Esophagus squamous epithelium (tissue), 5 donors: Measurements from ENCODE around the gene GPR143. TPM values are rescaled to one million over a fixed set of nuclear protein-coding genes. Genes with fewer than 3 reads are reported as not detected.
A peak's percentile ranks its signal among the peaks of the same experiment; 100 is the strongest.

Experiments
- DNase-seq: peaks from one replicate; lab custom pipeline; 2025; lab: John Stamatoyannopoulos, UW
- H3K27ac ChIP-seq, 4 donors: fragments of 200-600 bp; sonication (generic); one replicate each; pipeline ENCODE4 v1.5.1; 2016 to 2019; ENCODE audit warnings: mild to moderate bottlenecking in 1 of 4
- H3K27me3 ChIP-seq, 4 donors: fragments of 200-600 bp; sonication (generic); 1 replicate in 3 of 4; 2 replicates in 1 of 4; pipeline versions ENCODE4 v1.5.1 to v1.6.0; 2017 to 2021; ENCODE audit warnings: antibody characterized with exemption in 1 of 4
- H3K36me3 ChIP-seq, 3 donors: fragments of 200-600 bp; sonication (generic); one replicate each; pipeline ENCODE4 v1.5.1; 2016 to 2019
- H3K4me1 ChIP-seq, 3 donors: fragments of 200-600 bp; sonication (generic); one replicate each; pipeline ENCODE4 v1.5.1; 2017 to 2019
- H3K4me3 ChIP-seq, 4 donors: fragments of 200-600 bp; sonication (generic); 1 replicate in 3 of 4; 2 replicates in 1 of 4; pipeline ENCODE4 v1.5.1; 2016 to 2019; ENCODE audit warnings: mild to moderate bottlenecking in 2 of 4, moderate library complexity in 1 of 4
- H3K9me3 ChIP-seq, 3 donors: fragments of 200-600 bp; sonication (generic); one replicate each; pipeline ENCODE4 v1.5.1; 2016 to 2019
- POLR2A ChIP-seq, 4 donors: fragments of 450-650 bp; IDR thresholded peaks; one replicate each; pipeline ENCODE4 v1.6.1; 2017; ENCODE audit warnings: antibody characterized with exemption in 4 of 4, mild to moderate bottlenecking in 4 of 4, moderate library complexity in 3 of 4
- WGBS, 2 donors: methylation state at CpG; one replicate each; pipeline ENCODE4 v1.1.5; 2018; 5-methylcytosine and 5-hydroxymethylcytosine counted together
- intact Hi-C: fragments of 100-400 bp; cut with DNase I; formaldehyde crosslinking; loops from one replicate; pipeline ENCODE4 v1.15.0; 2022
- total RNA-seq, 4 donors: library from RNA; depleted of rRNA; stranded (reverse); fragments of >200 nt; gene quantifications; one replicate each; pipeline ENCODE4 v1.1.0, GENCODE V29; 2016
- TF ChIP-seq, protein P1 (sequence below), 6 experiments: fragments of 450-650 bp in 4 of 6; fragments of 200-600 bp in 2 of 6; sonication (generic) in 2 of 6; IDR thresholded peaks; one replicate each; pipeline ENCODE4 v1.5.1; 2016 to 2019; ENCODE audit warnings: antibody characterized with exemption in 6 of 6, mild to moderate bottlenecking in 4 of 6, moderate library complexity in 4 of 6
- donor health status: DM: yes; HTN: yes; CAD: no.

Gene GPR143
- total RNA-seq, 4 donors from 2014 or later = 0.68 to 3.9 (median 1.8) TPM

DNA sequence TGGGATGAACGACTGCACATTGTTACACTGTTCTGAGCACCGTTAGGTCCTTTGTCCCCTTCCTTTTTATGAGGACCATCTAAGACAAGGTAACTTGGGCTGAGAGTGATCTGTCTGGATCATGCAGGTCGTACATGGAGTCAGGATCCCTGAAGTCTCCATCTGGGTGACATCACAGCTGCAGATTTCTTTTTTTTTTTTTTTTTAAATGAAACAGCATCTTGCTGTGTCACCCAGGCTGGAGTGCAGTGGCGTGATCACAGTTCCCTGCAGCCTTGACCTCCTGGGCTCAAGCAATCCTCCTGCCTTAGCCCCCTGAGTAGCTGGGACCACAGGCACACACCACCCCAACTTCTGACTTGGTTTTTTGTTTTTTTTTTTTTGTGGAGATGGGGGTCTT, 37.1 kb upstream of the GPR143 start:
- TF ChIP-seq POLR2A (IDR thresholded peaks at IDR 0.05) = no peak
- TF ChIP-seq, protein P1, sequence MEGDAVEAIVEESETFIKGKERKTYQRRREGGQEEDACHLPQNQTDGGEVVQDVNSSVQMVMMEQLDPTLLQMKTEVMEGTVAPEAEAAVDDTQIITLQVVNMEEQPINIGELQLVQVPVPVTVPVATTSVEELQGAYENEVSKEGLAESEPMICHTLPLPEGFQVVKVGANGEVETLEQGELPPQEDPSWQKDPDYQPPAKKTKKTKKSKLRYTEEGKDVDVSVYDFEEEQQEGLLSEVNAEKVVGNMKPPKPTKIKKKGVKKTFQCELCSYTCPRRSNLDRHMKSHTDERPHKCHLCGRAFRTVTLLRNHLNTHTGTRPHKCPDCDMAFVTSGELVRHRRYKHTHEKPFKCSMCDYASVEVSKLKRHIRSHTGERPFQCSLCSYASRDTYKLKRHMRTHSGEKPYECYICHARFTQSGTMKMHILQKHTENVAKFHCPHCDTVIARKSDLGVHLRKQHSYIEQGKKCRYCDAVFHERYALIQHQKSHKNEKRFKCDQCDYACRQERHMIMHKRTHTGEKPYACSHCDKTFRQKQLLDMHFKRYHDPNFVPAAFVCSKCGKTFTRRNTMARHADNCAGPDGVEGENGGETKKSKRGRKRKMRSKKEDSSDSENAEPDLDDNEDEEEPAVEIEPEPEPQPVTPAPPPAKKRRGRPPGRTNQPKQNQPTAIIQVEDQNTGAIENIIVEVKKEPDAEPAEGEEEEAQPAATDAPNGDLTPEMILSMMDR (IDR thresholded peaks at IDR 0.05) = no peak
- no peaks in the 10 kb centered on the region for H3K27me3 ChIP-seq
- 66 to 67% methylated on average over 1 to 4 of the region's 4 CpGs for WGBS, 2 donors
- intact Hi-C loops = no loop called here
- no peak overlapping the region for H3K4me3 ChIP-seq
- H3K9me3 ChIP-seq = peaks cover 0 to 10% (median 0%) of the 10 kb centered on the region in 3 donors
- peaks cover 0 to 11% (median 0%) of the 10 kb centered on the region in 3 donors for H3K4me1 ChIP-seq
- H3K36me3 ChIP-seq = no peaks in the 10 kb centered on the region
- DNase-seq = no peak
- no peak overlapping the region for H3K27ac ChIP-seq

DNA sequence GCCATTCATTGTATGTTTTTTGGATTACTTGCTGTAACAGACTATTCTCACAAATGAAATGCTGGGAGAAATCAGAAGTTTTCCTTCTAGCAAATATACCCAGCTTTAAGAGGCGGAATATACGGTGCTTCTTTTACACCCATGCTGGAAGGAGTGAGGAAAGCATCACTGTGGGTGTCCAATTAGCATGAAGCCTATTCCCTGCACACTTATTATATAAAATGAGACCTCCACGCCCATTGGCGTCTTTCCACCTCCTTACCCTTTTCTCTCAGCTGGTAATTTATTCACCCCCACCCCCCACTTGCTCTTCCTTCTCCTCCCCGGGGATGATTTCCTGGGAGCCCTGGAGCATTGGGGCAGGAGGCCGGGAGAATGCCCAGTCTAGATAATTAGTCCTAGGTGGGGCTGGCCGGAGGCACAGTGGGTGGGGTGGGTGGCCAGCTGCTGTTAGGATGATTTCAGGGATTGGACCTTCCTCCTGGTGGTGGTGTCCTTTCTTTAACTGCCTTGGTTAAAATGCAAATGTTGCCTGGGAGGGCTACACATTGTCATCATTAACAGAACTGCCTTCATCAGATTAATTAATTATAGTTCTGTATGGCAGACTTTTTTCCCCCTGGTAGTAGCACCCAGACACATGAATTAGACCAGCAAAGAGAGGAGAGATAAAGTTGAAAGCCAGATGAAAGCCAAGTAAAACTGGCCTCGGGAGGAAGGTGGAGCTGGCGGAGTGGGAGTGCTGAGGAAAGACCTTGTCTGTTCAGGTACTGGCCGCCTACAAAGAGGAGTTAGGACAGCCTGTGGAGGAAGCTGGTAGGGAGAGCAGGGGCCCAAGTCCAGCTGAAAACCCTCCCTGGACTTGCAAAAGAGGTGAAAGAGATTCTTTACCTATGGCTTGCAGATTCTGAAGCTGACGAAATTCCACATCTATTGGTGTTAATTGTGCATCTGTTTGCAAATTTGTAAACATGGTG, 32.0 kb upstream of the GPR143 start:
- intact Hi-C loops = no loop called here
- 53 to 60% methylated on average over 7 to 9 of the region's 11 CpGs for whole genome bisulfite sequencing, 2 donors
- TF ChIP-seq, protein P1 (IDR thresholded peaks at IDR 0.05) = no peak
- TF ChIP-seq POLR2A (IDR thresholded peaks at IDR 0.05) = no peak

DNA sequence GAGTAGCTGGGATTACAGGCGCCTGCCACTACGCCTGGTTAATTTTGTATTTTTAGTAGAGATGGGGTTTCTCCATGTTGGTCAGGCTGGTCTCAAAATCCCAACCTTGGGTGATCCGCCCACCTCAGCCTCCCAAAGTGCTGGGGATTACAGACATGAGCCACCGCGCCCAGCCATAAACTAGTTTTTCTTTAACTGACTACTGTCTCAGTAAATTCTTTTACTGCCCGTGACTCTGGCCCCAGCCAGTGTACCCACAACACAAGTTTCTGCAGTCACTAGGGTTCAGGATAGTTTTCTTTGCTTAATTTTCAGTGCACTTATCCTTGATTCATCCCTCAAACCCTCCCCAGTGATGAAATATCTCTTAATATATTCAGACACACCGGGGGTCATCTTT, 28.8 kb upstream of the GPR143 start:
- intact Hi-C loops = no loop called here
- DNase-seq = no peak
- no peaks in the 10 kb centered on the region for H3K9me3 ChIP-seq
- H3K36me3 ChIP-seq = no peaks in the 10 kb centered on the region
- H3K4me3 ChIP-seq = no peak overlapping the region
- H3K27me3 ChIP-seq = no peaks in the 10 kb centered on the region
- no peak overlapping the region for H3K27ac ChIP-seq
- 69 to 74% methylated on average over 4 to 6 of the region's 7 CpGs for WGBS, 2 donors
- no peak for TF ChIP-seq POLR2A (IDR thresholded peaks at IDR 0.05)
- TF ChIP-seq, protein P1 (IDR thresholded peaks at IDR 0.05) = no peak
- H3K4me1 ChIP-seq = peaks cover 0 to 25% (median 0%) of the 10 kb centered on the region in 3 donors

More for the DNA sequence above, 32.0 kb upstream of the GPR143 start:
- H3K4me3 ChIP-seq = no peak overlapping the region
- peaks cover 0 to 10% (median 0%) of the 10 kb centered on the region in 3 donors for H3K9me3 ChIP-seq
- no peaks in the 10 kb centered on the region for H3K36me3 ChIP-seq
- no peak overlapping the region for H3K27ac ChIP-seq
- DNase-seq = no peak
- no peaks in the 10 kb centered on the region for H3K27me3 ChIP-seq
- peaks cover 0 to 5% (median 0%) of the 10 kb centered on the region in 3 donors for H3K4me1 ChIP-seq

DNA sequence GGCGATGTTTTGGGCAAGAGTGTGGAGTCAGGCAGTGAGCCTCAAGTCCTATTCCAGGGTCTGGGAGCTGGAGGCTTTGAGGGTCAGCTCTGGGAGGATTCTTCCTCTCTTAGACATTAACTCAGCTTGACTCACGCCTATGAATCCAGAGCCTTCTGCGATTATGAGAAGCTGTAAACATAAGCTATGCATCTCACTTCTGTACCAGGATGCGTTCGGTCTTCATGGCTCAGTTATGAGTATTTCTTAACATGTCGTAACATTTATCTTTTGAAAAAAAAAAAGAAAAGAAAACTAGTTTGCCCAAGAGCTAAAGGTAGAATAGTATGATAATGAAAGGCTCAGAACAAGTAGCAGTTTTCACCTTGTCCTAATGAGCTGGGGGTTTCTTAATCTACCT, 25.2 kb upstream of the GPR143 start:
- TF ChIP-seq POLR2A (IDR thresholded peaks at IDR 0.05) = no peak
- TF ChIP-seq, protein P1 (IDR thresholded peaks at IDR 0.05) = no peak
- H3K9me3 ChIP-seq = no peaks in the 10 kb centered on the region
- no peak for DNase-seq
- peak overlapping the region in 2 of 4 donors; percentile 38 to 39 for H3K27ac ChIP-seq
- H3K4me1 ChIP-seq = peaks cover 0 to 42% (median 0%) of the 10 kb centered on the region in 3 donors
- intact Hi-C loops = no loop called here
- H3K36me3 ChIP-seq = no peaks in the 10 kb centered on the region
- H3K4me3 ChIP-seq = no peak overlapping the region
- 36 to 65% methylated on average over 6 of the region's 6 CpGs for WGBS, 2 donors
- peaks cover 0 to 10% (median 0%) of the 10 kb centered on the region in 4 donors for H3K27me3 ChIP-seq

DNA sequence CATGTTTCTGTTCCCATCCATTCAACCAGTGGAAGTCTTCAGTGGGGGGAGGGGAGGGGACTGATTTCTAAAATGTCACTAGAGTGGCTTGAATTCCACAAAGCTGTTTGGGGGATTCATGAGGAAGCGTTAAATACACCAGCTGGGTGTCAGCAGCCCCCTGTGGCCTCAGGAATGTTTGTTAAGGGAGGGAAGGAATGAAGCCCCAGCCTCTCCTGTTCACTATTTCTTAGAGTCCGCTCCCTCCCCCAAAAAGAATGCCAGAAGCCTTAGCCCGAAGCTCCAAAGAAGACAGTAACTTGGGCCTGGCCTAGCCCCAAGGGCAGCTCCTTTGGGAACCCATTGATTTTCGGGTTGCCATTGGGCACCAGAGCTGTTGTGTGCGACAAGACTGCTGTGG, 23.9 kb upstream of the GPR143 start:
- H3K9me3 ChIP-seq = no peaks in the 10 kb centered on the region
- WGBS, 2 donors = 66 to 80% methylated on average over 5 of the region's 5 CpGs
- H3K4me3 ChIP-seq = no peak overlapping the region
- intact Hi-C loops = no loop called here
- peaks cover 0 to 18% (median 0%) of the 10 kb centered on the region in 4 donors for H3K27me3 ChIP-seq
- H3K27ac ChIP-seq = no peak overlapping the region
- no peaks in the 10 kb centered on the region for H3K36me3 ChIP-seq
- DNase-seq = no peak
- H3K4me1 ChIP-seq = peaks cover 0 to 42% (median 0%) of the 10 kb centered on the region in 3 donors
- TF ChIP-seq, protein P1 (IDR thresholded peaks at IDR 0.05) = no peak
- TF ChIP-seq POLR2A (IDR thresholded peaks at IDR 0.05) = no peak
